A673 (cell line): ENCODE data around the gene SCARB1. TPM values are rescaled to one million over a fixed set of nuclear protein-coding genes. Genes with fewer than 3 reads are reported as not detected.

ENCODE experiments used
- BruUV-seq: library from RNA; stranded (reverse); fragments of 400-500 nt; replicated peaks from 2 replicates; lab custom pipeline; 2021; lab: Mats Ljungman, UMichigan
- CTCF ChIA-PET: fragments of 300-600 bp; sonication (Branson Sonifier 250); formaldehyde crosslinking; loops from one replicate; lab custom pipeline; 2022; ENCODE audit warnings: antibody characterized with exemption; lab: Charles Lee
- POLR2A ChIA-PET: fragments of 300-600 bp; sonication (Branson Sonifier 250); formaldehyde crosslinking; loops from one replicate; lab custom pipeline; 2022; ENCODE audit warnings: antibody characterized with exemption; ENCODE audit not compliant: low non-redundant PET; lab: Charles Lee
- DNase-seq: peaks from one replicate; pipeline ENCODE4 v3.0.0-alpha.2; 2015; ENCODE audit warnings: low spot score
- H3K27ac ChIP-seq: fragments of 200-600 bp; sonication (generic); 2 replicates; pipeline ENCODE4 v1.5.1; 2016; ENCODE audit warnings: mixed run types, low read depth, mild to moderate bottlenecking, mixed read lengths, antibody characterized with exemption, low read length; ENCODE audit not compliant: poor library complexity, severe bottlenecking
- H3K27me3 ChIP-seq: fragments of 200-600 bp; sonication (generic); replicated peaks from 2 replicates; pipeline ENCODE4 v1.6.1; 2017; ENCODE audit warnings: mixed run types, low read depth, mild to moderate bottlenecking, mixed read lengths, antibody characterized with exemption, low read length; ENCODE audit not compliant: insufficient read depth, poor library complexity
- H3K36me3 ChIP-seq: fragments of 200-600 bp; sonication (generic); 2 replicates; pipeline ENCODE4 v1.6.1; 2016; ENCODE audit warnings: mixed run types, mild to moderate bottlenecking, mixed read lengths, antibody characterized with exemption, low read length; ENCODE audit not compliant: insufficient read depth, poor library complexity, severe bottlenecking
- H3K4me1 ChIP-seq: fragments of 200-600 bp; sonication (generic); 2 replicates; pipeline ENCODE4 v1.6.1; 2017; ENCODE audit warnings: mixed run types, mild to moderate bottlenecking, mixed read lengths, antibody characterized with exemption, low read length; ENCODE audit not compliant: insufficient read depth, poor library complexity, severe bottlenecking
- H3K4me3 ChIP-seq: fragments of 200-600 bp; sonication (generic); 2 replicates; pipeline ENCODE4 v1.5.1; 2016; ENCODE audit warnings: low read depth, mixed run types, mild to moderate bottlenecking, mixed read lengths, low read length; ENCODE audit not compliant: poor library complexity, severe bottlenecking
- H3K9me3 ChIP-seq: fragments of 200-600 bp; sonication (generic); 2 replicates; pipeline ENCODE4 v1.6.1; 2016; ENCODE audit warnings: mixed run types, low read depth, mild to moderate bottlenecking, mixed read lengths, antibody characterized with exemption, low read length; ENCODE audit not compliant: poor library complexity, severe bottlenecking
- EZH2 ChIP-seq: fragments of 200-600 bp; sonication (generic); IDR thresholded peaks from 2 replicates; pipeline ENCODE4 v1.6.1; 2017; ENCODE audit warnings: borderline replicate concordance, low read depth, mild to moderate bottlenecking, mixed read lengths, antibody characterized with exemption, low read length; ENCODE audit not compliant: poor library complexity, severe bottlenecking
- intact Hi-C: fragments of 100-400 bp; cut with micrococcal nuclease; formaldehyde crosslinking; loops from one replicate; pipeline ENCODE4 v1.10.0; 2022; ENCODE audit not compliant: unreplicated experiment
- total RNA-seq: library from RNA; stranded (reverse); gene quantifications from 2 replicates; pipeline ENCODE4 v1.2.3, GENCODE V29; 2021
- TF ChIP-seq, protein P1 (sequence below): fragments of 300-800, 200-600 bp; sonication (generic); conservative IDR thresholded peaks from 2 replicates; pipeline ENCODE4 v1.5.1; 2017; ENCODE audit warnings: low read depth, mild to moderate bottlenecking, antibody characterized with exemption, low read length, moderate library complexity, mixed read lengths

Gene SCARB1
- total RNA-seq, 1 experiment from 2014 or later, result 74.6 TPM

DNA sequence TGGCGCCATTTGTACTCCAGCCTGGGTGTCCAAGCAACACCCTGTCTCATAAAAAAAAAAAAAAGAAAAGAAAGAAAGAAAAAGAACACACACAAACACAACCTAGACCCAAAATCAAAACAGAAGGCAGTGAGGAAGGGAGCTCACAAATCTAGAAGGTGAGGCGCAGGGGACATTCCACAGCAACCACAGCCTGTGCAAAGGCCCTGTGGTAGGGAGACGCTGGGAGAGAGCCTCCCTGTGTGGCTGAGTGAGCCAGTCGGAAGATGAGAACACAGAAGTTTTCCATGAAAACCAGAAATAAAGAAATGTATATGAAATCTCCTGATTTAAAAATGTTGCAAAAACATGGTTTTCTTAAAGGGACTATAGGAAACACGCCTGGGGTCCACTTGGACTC lies 44.6 kb downstream of the SCARB1 start:
- intact Hi-C loops, result no loop called here
- no peaks in the 10 kb centered on the region for H3K4me1 ChIP-seq
- DNase-seq, result no peak
- BruUV-seq, result no TSS peak
- no peaks in the 10 kb centered on the region for H3K27me3 ChIP-seq
- ChIA-PET CTCF (no interaction called here), POLR2A (interaction anchor here (0.6 kb wide), 1 partner anchor 19 kb away, joined by 5 read pairs; no protein-coding TSS in a partner anchor)
- peaks cover 4% of the 10 kb centered on the region for H3K36me3 ChIP-seq
- H3K4me3 ChIP-seq, result no peak overlapping the region
- H3K9me3 ChIP-seq, result no peaks in the 10 kb centered on the region
- no peak overlapping the region for H3K27ac ChIP-seq
- TF ChIP-seq, protein P1, sequence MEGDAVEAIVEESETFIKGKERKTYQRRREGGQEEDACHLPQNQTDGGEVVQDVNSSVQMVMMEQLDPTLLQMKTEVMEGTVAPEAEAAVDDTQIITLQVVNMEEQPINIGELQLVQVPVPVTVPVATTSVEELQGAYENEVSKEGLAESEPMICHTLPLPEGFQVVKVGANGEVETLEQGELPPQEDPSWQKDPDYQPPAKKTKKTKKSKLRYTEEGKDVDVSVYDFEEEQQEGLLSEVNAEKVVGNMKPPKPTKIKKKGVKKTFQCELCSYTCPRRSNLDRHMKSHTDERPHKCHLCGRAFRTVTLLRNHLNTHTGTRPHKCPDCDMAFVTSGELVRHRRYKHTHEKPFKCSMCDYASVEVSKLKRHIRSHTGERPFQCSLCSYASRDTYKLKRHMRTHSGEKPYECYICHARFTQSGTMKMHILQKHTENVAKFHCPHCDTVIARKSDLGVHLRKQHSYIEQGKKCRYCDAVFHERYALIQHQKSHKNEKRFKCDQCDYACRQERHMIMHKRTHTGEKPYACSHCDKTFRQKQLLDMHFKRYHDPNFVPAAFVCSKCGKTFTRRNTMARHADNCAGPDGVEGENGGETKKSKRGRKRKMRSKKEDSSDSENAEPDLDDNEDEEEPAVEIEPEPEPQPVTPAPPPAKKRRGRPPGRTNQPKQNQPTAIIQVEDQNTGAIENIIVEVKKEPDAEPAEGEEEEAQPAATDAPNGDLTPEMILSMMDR, result no peak
- TF ChIP-seq EZH2, result no peak

- H3K4me3 ChIP-seq, result no peak overlapping the region
- CTCF ChIA-PET, result no interaction called here
- no peaks in the 10 kb centered on the region for H3K27me3 ChIP-seq
- no peaks in the 10 kb centered on the region for H3K9me3 ChIP-seq
- no TSS peak for BruUV-seq
- intact Hi-C loops, result no loop called here
- H3K27ac ChIP-seq, result no peak overlapping the region
- peaks cover 14% of the 10 kb centered on the region for H3K36me3 ChIP-seq
- TF ChIP-seq, protein P1, result no peak
- TF ChIP-seq EZH2, result no peak
- no peak for DNase-seq
- H3K4me1 ChIP-seq, result no peaks in the 10 kb centered on the region
- POLR2A ChIA-PET, result no interaction called here
Measured at GRCh38 chr12:124817076-124818000, 46.3 kb downstream of the SCARB1 start.

DNA sequence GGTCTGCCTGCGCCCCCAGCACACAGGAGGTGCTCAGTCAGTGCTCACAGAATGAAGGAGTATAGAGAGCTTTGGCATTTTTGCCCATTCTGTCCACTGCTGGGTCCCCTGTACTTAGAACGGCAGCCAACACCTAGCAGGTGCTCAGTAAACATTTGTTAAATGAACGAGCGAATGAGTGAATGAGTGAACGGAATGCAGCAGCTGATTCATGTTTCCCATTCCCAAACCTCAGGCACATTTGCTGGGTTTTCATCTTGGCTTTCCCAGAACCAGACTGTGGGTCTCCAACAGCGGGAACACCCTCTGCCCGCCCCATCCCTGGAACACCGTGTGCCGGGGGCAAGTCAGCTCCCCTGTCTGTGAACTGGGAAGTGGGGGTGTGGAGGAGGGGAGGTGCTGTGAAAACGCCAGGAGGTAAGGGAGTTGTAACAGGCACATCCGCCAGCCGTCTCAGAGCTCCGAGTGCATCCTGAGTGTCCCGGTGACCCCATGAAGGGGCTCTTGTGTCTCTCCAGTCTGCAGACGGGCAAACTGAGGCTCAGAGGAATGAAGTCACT lies 47.3 kb downstream of the SCARB1 start:
- Histone ChIP-seq H3K27me3 (no peaks in the 10 kb centered on the region), H3K4me1 (no peaks in the 10 kb centered on the region), H3K4me3 (no peak overlapping the region), H3K9me3 (no peaks in the 10 kb centered on the region), H3K27ac (no peak overlapping the region), H3K36me3 (peaks cover 14% of the 10 kb centered on the region)
- no TSS peak for BruUV-seq
- ChIA-PET CTCF (no interaction called here), POLR2A (no interaction called here)
- intact Hi-C loops, result no loop called here
- DNase-seq, result no peak
- TF ChIP-seq EZH2, result no peak
- TF ChIP-seq, protein P1, result no peak
